ENCODE data around the gene SH3TC1.

SH3TC1 gene

GRCh38 chr4:8228319-8229250, 29.5 kb downstream of the SH3TC1 start:
- peak; percentile 78 for DNase-seq (ENCODE audit: low read depth, low spot score)

GRCh38 chr4:8229331-8229975, 30.4 kb downstream of the SH3TC1 start:
- DNase-seq (ENCODE audit: low read depth, low spot score): no peak

- DNase-seq (ENCODE audit: low read depth, low spot score): no peak
Measured at GRCh38 chr4:8230033-8230432, 30.9 kb downstream of the SH3TC1 start.

GRCh38 chr4:8230891-8231290, 31.8 kb downstream of the SH3TC1 start:
- no peak for DNase-seq (ENCODE audit: low read depth, low spot score)

GRCh38 chr4:8231551-8232049, 32.5 kb downstream of the SH3TC1 start:
- DNase-seq (ENCODE audit: low read depth, low spot score): no peak

GRCh38 chr4:8232748-8233147, 33.7 kb downstream of the SH3TC1 start:
- DNase-seq (ENCODE audit: low read depth, low spot score): no peak

- DNase-seq (ENCODE audit: low read depth, low spot score): no peak
Measured at GRCh38 chr4:8233672-8234484, 34.8 kb downstream of the SH3TC1 start.

- no peak for DNase-seq (ENCODE audit: low read depth, low spot score)
Measured at GRCh38 chr4:8234715-8235114, 35.6 kb downstream of the SH3TC1 start.

- no peak for DNase-seq (ENCODE audit: low read depth, low spot score)
Measured at GRCh38 chr4:8235224-8235623, 36.1 kb downstream of the SH3TC1 start.

- no peak for DNase-seq (ENCODE audit: low read depth, low spot score)
Measured at GRCh38 chr4:8235686-8236085, 36.6 kb downstream of the SH3TC1 start.

- DNase-seq (ENCODE audit: low read depth, low spot score): no peak
Measured at GRCh38 chr4:8236106-8236919, 37.2 kb downstream of the SH3TC1 start.

- DNase-seq (ENCODE audit: low read depth, low spot score): no peak
Measured at GRCh38 chr4:8236920-8237195, 37.8 kb downstream of the SH3TC1 start.

GRCh38 chr4:8237256-8237989, 38.3 kb downstream of the SH3TC1 start:
- no peak for DNase-seq (ENCODE audit: low read depth, low spot score)

- no peak for DNase-seq (ENCODE audit: low read depth, low spot score)
Measured at GRCh38 chr4:8238036-8238511, 39.0 kb downstream of the SH3TC1 start.

- DNase-seq (ENCODE audit: low read depth, low spot score): no peak
Measured at GRCh38 chr4:8238515-8239053, 39.5 kb downstream of the SH3TC1 start.

- DNase-seq (ENCODE audit: low read depth, low spot score): no peak
Measured at GRCh38 chr4:8239226-8239625, 40.1 kb downstream of the SH3TC1 start.

- DNase-seq (ENCODE audit: low read depth, low spot score): no peak
Measured at GRCh38 chr4:8239661-8240060, 40.6 kb downstream of the SH3TC1 start.

- no peak for DNase-seq (ENCODE audit: low read depth, low spot score)
Measured at GRCh38 chr4:8240211-8241041, 41.3 kb downstream of the SH3TC1 start.

GRCh38 chr4:8241211-8241779, 42.2 kb downstream of the SH3TC1 start:
- DNase-seq (ENCODE audit: low read depth, low spot score): no peak
